ENCODE measurements around the gene FBXL20.

GRCh38 chr17:39410279-39410678 is 8.9 kb upstream of the FBXL20 start:
- TF ChIP-seq E2F1 (CRISPR knock-in tag; IDR thresholded peaks at IDR 0.05) (no peak), NR3C1 (CRISPR knock-in tag; conservative IDR thresholded peaks at IDR 0.05; ENCODE audit: low read depth) (no peak), USF2 (CRISPR knock-in tag; IDR thresholded peaks at IDR 0.05) (no peak), JUN (CRISPR knock-in tag; IDR thresholded peaks at IDR 0.05) (no peak), MAX (CRISPR knock-in tag; IDR thresholded peaks at IDR 0.05) (no peak)

Data from WTC11 (cell line).